Breast epithelium (tissue), 3 donors: ENCODE data around the gene ADGRE1.

Experiments
- CTCF ChIP-seq, 3 donors: fragments of 450-650 bp; IDR thresholded peaks; one replicate each; pipeline ENCODE4 v1.5.1; 2016 to 2017; ENCODE audit warnings: antibody characterized with exemption in 3 of 3, mild to moderate bottlenecking in 3 of 3, moderate library complexity in 3 of 3
- POLR2A ChIP-seq: fragments of 450-650 bp; IDR thresholded peaks from one replicate; pipeline ENCODE4 v1.6.1; 2016; ENCODE audit warnings: antibody characterized with exemption, mild to moderate bottlenecking, moderate library complexity
- POLR2AphosphoS5 ChIP-seq, 3 donors: sonication (generic); formaldehyde crosslinking; IDR thresholded peaks; one replicate each; pipeline ENCODE4 v1.6.1; 2017; ENCODE audit warnings: antibody characterized with exemption in 3 of 3

- TF ChIP-seq POLR2A (no peak), CTCF (IDR thresholded peaks at IDR 0.05) (no peak), POLR2AphosphoS5 (IDR thresholded peaks at IDR 0.05) (no peak)
Measured at GRCh38 chr19:6956573-6956972, 69.2 kb downstream of the ADGRE1 start.
